ENCODE measurements around the gene DNAJB13. TPM values are rescaled to one million over a fixed set of nuclear protein-coding genes. Genes with fewer than 3 reads are reported as not detected.

DNAJB13 gene
- total RNA-seq, 1 experiment from 2014 or later = not detected

- H3K9me3 ChIP-seq (ENCODE audit: control insufficient read depth, low read depth, low read length) = peaks cover 7% of the 10 kb centered on the region
- H4K5ac ChIP-seq (ENCODE audit: insufficient read length, low read depth, low read length) = no peak overlapping the region
- no peaks in the 10 kb centered on the region for H3K79me1 ChIP-seq (ENCODE audit: insufficient read depth, low read depth, low read length, poor library complexity, severe bottlenecking)
- Mint-ChIP-seq H3K4me1 (no peaks in the 10 kb centered on the region), H3K9me3 (peaks cover 34 to 38% of the 10 kb centered on the region in 2 experiments), H3K36me3 (ENCODE audit: insufficient read depth in 1 of 3, low read depth in 3 of 3) (peaks cover 16 to 24% (median 19%) of the 10 kb centered on the region in 3 experiments), H3K27ac (no peak overlapping the region), H3K4me3 (no peak overlapping the region), H3K27me3 (ENCODE audit: low read depth) (peaks cover 3% of the 10 kb centered on the region; the same call in 1 of the 2 replicates)
- H2BK20ac ChIP-seq (ENCODE audit: low read depth, low read length, poor library complexity, severe bottlenecking) = no peak overlapping the region
- no peaks in the 10 kb centered on the region for H3K27me3 ChIP-seq (ENCODE audit: insufficient read depth, low read length)
- no peak overlapping the region for H2AK5ac ChIP-seq (ENCODE audit: insufficient read length, low read length)
- H2BK5ac ChIP-seq (ENCODE audit: insufficient read length, low read length) = no peak overlapping the region
- H4K8ac ChIP-seq (replicated peaks; ENCODE audit: insufficient read length, low read depth, low read length) = no peak overlapping the region
- H3K79me2 ChIP-seq (ENCODE audit: insufficient read depth, low read length) = no peaks in the 10 kb centered on the region
- no peak overlapping the region for H3K4me2 ChIP-seq (ENCODE audit: insufficient read depth, insufficient read length, low read length)
- H4K91ac ChIP-seq (ENCODE audit: insufficient read length, low read depth, low read length) = no peak overlapping the region
- no peak for TF ChIP-seq CTCF (conservative IDR thresholded peaks at IDR 0.05)
- H3K4ac ChIP-seq (ENCODE audit: low read depth, low read length) = no peak overlapping the region
- H3K23ac ChIP-seq (ENCODE audit: insufficient read length, low read depth, low read length) = no peak overlapping the region
- no peaks in the 10 kb centered on the region for H4K20me1 ChIP-seq (ENCODE audit: control insufficient read depth, insufficient read depth, insufficient read length)
- H3K23me2 ChIP-seq (ENCODE audit: insufficient read length, low read depth, low read length, poor library complexity, severe bottlenecking) = no peaks in the 10 kb centered on the region
- no peak overlapping the region for H3K9ac ChIP-seq (ENCODE audit: extremely low read depth, insufficient read length, low read length)
- H2BK15ac ChIP-seq (ENCODE audit: low read depth, low read length) = no peak overlapping the region
- WGBS (ENCODE audit: extremely low coverage, insufficient read length, low lambda C conversion rate) = no CpG with 5 or more reads among the region's 1 CpG
- no peak overlapping the region for H3K27ac ChIP-seq (ENCODE audit: insufficient read length, low read depth, low read length)
- H2AFZ ChIP-seq (ENCODE audit: low read length) = no peak overlapping the region
- DNase-seq = no peak
- H2BK12ac ChIP-seq (ENCODE audit: insufficient read length, low read depth, low read length) = no peak overlapping the region
- no peak overlapping the region for H3K14ac ChIP-seq (ENCODE audit: insufficient read depth, low read length)
- no peak overlapping the region for H3T11ph ChIP-seq (ENCODE audit: low read length)
- H2BK120ac ChIP-seq (ENCODE audit: low read depth, low read length, poor library complexity, severe bottlenecking) = no peak overlapping the region
- H3K18ac ChIP-seq (ENCODE audit: insufficient read length, low read depth, low read length) = no peak overlapping the region
- H3K56ac ChIP-seq (ENCODE audit: insufficient read length, low read depth, low read length) = no peak overlapping the region
- no peaks in the 10 kb centered on the region for H3K4me1 ChIP-seq (ENCODE audit: insufficient read depth, low read length)
Observed at GRCh38 chr11:73942010-73942409, 8.8 kb upstream of the DNAJB13 start.

Measured in H9 (cell line).